Neutrophil (primary cell): Measurements from ENCODE around the gene SMIM23.

Experiments used
- H3K27ac ChIP-seq: fragments of 200-600 bp; sonication (generic); 2 replicates; pipeline ENCODE4 v1.5.1; 2016; ENCODE audit warnings: mild to moderate bottlenecking, moderate library complexity
- H3K27me3 ChIP-seq: fragments of 200-600 bp; sonication (generic); 2 replicates; pipeline ENCODE4 v1.6.0; 2016; ENCODE audit warnings: mild to moderate bottlenecking
- H3K36me3 ChIP-seq: fragments of 200-600 bp; sonication (generic); 2 replicates; pipeline ENCODE4 v1.5.1; 2017
- H3K4me1 ChIP-seq, 2 experiments: fragments of 200-600 bp in 1 of 2; sonication (generic) in 1 of 2; 1 replicate in 1 of 2; 2 replicates in 1 of 2; pipeline versions ENCODE4 v1.5.1 to v1.6.1; 2013 to 2016; ENCODE audit warnings: low read depth in 1 of 2, low read length in 1 of 2, mild to moderate bottlenecking in 1 of 2, moderate library complexity in 1 of 2; ENCODE audit not compliant: control insufficient read depth in 1 of 2, insufficient read depth in 1 of 2
- H3K4me3 ChIP-seq, 2 experiments: fragments of 200-600 bp in 1 of 2; sonication (generic) in 1 of 2; 1 replicate in 1 of 2; 2 replicates in 1 of 2; pipeline ENCODE4 v1.5.1; 2013 to 2016; ENCODE audit warnings: low read depth in 1 of 2, low read length in 1 of 2, mild to moderate bottlenecking in 1 of 2, moderate library complexity in 1 of 2
- H3K9me3 ChIP-seq: fragments of 200-600 bp; sonication (generic); 2 replicates; pipeline ENCODE4 v1.5.1; 2016
- TF ChIP-seq, protein P1 (sequence below): fragments of 200-600 bp; sonication (generic); IDR thresholded peaks from 2 replicates; pipeline ENCODE4 v1.5.1; 2016; ENCODE audit warnings: antibody characterized with exemption

The SMIM23 gene

DNA sequence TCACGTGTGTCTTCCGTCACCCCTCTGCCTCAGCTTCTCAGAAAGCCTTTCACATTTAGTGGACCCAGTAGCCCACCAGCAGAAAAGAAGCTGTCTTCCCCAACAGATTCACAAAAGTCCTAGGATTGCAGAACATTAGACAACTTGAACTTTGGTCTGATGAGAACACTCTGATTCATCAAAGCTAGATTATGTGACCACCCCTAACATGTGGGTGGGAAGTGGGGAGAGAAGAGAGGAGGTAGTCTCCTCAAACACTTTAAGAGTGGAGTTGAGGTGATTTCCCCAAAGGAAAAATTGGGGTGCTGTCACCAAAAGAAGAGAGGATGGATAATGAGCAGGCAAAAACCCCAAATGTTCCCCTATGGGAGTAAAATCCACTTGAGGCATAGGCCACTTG is 41.4 kb upstream of the SMIM23 start:
- TF ChIP-seq, protein P1, sequence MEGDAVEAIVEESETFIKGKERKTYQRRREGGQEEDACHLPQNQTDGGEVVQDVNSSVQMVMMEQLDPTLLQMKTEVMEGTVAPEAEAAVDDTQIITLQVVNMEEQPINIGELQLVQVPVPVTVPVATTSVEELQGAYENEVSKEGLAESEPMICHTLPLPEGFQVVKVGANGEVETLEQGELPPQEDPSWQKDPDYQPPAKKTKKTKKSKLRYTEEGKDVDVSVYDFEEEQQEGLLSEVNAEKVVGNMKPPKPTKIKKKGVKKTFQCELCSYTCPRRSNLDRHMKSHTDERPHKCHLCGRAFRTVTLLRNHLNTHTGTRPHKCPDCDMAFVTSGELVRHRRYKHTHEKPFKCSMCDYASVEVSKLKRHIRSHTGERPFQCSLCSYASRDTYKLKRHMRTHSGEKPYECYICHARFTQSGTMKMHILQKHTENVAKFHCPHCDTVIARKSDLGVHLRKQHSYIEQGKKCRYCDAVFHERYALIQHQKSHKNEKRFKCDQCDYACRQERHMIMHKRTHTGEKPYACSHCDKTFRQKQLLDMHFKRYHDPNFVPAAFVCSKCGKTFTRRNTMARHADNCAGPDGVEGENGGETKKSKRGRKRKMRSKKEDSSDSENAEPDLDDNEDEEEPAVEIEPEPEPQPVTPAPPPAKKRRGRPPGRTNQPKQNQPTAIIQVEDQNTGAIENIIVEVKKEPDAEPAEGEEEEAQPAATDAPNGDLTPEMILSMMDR = no peak
- Histone ChIP-seq H3K4me1 (no peaks in the 10 kb centered on the region), H3K27ac (no peak overlapping the region), H3K9me3 (no peaks in the 10 kb centered on the region), H3K4me3 (no peak overlapping the region), H3K36me3 (no peaks in the 10 kb centered on the region), H3K27me3 (no peaks in the 10 kb centered on the region)

DNA sequence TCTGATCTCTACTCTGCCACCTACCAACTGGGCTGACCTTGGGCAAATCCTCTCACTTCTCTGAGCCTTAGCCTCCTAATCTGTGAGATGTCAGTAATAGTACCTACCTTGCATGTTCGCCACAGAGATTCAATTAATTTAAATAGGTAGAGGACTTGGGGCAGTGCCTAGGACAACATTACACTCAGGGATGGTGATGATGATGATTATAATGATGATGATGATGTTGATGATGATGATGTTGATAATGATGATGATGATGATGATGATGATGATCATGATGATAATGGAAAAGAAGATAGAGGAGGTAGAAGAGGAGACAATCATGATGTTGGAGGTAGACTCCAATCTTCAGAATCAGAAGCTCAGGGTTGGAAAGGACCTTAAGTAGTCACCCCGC is 40.7 kb upstream of the SMIM23 start:
- TF ChIP-seq, protein P1 = no peak
- Histone ChIP-seq H3K36me3 (no peaks in the 10 kb centered on the region), H3K4me1 (no peaks in the 10 kb centered on the region), H3K4me3 (no peak overlapping the region), H3K9me3 (no peaks in the 10 kb centered on the region), H3K27ac (no peak overlapping the region), H3K27me3 (no peaks in the 10 kb centered on the region)

DNA sequence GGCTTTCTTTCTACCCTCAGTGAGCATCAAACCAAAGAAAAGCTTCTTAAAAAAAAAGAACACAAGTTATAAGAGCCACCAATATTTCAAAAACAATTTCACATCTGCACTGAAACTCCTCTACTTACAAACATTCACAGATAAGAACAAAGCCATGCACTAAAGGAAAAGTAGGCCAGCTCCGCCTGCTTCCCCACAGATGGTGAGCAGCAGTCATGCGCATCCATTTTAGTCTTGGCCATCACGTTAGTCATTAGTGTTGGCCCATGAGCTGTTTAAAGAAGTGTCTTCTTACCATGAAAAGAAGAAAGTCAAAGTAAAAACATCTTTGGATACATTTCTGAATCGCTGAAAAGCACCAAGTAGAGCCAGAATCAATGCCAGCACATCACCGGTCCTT is 40.0 kb upstream of the SMIM23 start:
- Histone ChIP-seq H3K27ac (no peak overlapping the region), H3K36me3 (no peaks in the 10 kb centered on the region), H3K27me3 (no peaks in the 10 kb centered on the region), H3K9me3 (no peaks in the 10 kb centered on the region), H3K4me1 (no peaks in the 10 kb centered on the region), H3K4me3 (no peak overlapping the region)
- TF ChIP-seq, protein P1 = no peak

DNA sequence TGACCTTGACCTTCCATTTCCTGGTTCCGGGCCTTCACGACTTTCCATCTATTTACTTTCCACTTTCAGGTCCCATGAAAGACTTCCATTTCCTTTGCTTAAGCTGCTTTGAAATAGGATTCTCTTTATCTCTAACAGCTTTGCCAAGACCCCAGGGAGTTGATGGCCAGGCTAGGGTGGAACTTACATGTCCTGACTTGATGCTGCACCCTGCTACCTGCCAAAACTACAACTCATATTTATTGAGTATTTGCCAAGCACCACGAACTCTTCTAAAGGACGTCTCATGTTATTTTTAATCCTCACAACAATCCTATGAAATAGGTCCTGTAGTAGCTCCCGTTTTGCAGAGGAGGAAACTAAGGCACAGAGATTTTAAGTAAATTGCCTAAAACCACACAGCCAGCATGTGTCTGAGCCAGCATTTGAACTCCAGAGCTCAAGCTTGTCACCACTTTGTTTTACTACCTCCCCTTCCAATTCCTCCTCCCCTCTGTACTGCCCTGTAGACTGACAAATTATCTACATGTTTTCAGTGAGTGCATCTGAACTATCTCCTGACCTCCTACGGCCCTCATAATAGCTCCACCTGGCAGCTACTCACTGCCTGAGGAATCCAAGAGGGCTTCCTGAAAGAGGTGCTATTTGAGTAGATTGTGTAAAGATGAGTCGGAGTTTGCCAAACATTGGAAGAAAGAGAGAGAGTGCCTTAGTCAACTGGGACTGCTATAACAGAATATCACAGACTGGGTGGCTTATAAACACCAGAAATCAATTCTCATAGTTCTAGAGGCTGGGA is 38.4 kb upstream of the SMIM23 start:
- Histone ChIP-seq H3K4me1 (no peaks in the 10 kb centered on the region), H3K27ac (no peak overlapping the region), H3K4me3 (no peak overlapping the region), H3K9me3 (no peaks in the 10 kb centered on the region), H3K36me3 (no peaks in the 10 kb centered on the region), H3K27me3 (no peaks in the 10 kb centered on the region)
- TF ChIP-seq, protein P1 = no peak

DNA sequence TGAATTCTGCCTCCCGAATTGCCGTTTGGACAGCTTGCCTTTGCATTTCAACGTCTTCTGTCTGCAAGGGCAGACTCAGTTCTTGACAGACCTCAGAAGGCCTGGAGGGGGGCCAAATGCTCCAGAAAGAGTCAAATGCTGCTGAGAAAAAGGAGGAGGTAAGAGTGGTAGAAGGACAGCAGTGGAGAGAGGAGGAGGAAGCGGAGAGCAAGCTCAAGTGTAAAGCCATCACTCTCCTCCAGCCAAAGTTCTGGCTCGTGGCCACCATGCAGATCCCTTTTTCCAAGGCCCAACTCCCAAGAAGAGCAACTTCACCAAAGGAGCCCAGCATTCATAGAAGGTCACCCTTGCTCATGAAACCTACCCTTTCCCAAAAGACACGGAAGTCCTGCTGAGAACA is 36.9 kb upstream of the SMIM23 start:
- H3K4me3 ChIP-seq = no peak overlapping the region
- TF ChIP-seq, protein P1 = no peak
- no peaks in the 10 kb centered on the region for H3K36me3 ChIP-seq

More for the DNA sequence above, 36.9 kb upstream of the SMIM23 start:
- no peaks in the 10 kb centered on the region for H3K4me1 ChIP-seq
- H3K27ac ChIP-seq = no peak overlapping the region
- H3K27me3 ChIP-seq = no peaks in the 10 kb centered on the region
- no peaks in the 10 kb centered on the region for H3K9me3 ChIP-seq
